NT2/D1 (cell line): ENCODE data around the gene TMEM263.

ENCODE experiments used
- DNase-seq: peaks from one replicate; pipeline ENCODE4 v3.0.0-alpha.2; 2011; ENCODE audit warnings: low read depth, low spot score
- H3K27me3 ChIP-seq: 2 replicates; pipeline ENCODE4 v1.6.0; 2011; ENCODE audit warnings: mild to moderate bottlenecking; ENCODE audit not compliant: insufficient read length, insufficient read depth
- H3K36me3 ChIP-seq: 2 replicates; pipeline ENCODE4 v1.6.1; 2011; ENCODE audit warnings: mild to moderate bottlenecking, low read length, mixed read lengths; ENCODE audit not compliant: insufficient read depth, insufficient read length
- H3K4me1 ChIP-seq: 2 replicates; pipeline ENCODE4 v1.5.1; 2011; ENCODE audit not compliant: insufficient read depth, insufficient read length
- H3K4me3 ChIP-seq: 2 replicates; pipeline ENCODE4 v1.5.1; 2011; ENCODE audit warnings: low read depth; ENCODE audit not compliant: insufficient read length
- H3K9ac ChIP-seq: 2 replicates; pipeline ENCODE4 v1.6.0; 2011; ENCODE audit warnings: low read depth; ENCODE audit not compliant: insufficient read length
- H3K9me3 ChIP-seq: 2 replicates; pipeline ENCODE4 v1.5.1; 2011; ENCODE audit warnings: mild to moderate bottlenecking, low read length; ENCODE audit not compliant: insufficient read depth
- SUZ12 ChIP-seq: IDR thresholded peaks from 2 replicates; pipeline ENCODE4 v1.6.1; 2011; ENCODE audit not compliant: insufficient read length, insufficient read depth; ENCODE audit errors: extremely low read depth
- YY1 ChIP-seq: IDR thresholded peaks from 2 replicates; pipeline ENCODE4 v1.6.1; 2011; ENCODE audit not compliant: insufficient read length, insufficient read depth
- ZNF274 ChIP-seq: IDR thresholded peaks from 2 replicates; pipeline ENCODE4 v1.6.1; 2011; ENCODE audit warnings: mild to moderate bottlenecking, low read depth, low read length

Gene TMEM263

GRCh38 chr12:106964526-106964925, 8.8 kb downstream of the TMEM263 start:
- H3K27me3 ChIP-seq: no peaks in the 10 kb centered on the region
- H3K9ac ChIP-seq: no peak overlapping the region
- H3K4me3 ChIP-seq: no peak overlapping the region
- H3K36me3 ChIP-seq: peaks cover 52% of the 10 kb centered on the region
- H3K4me1 ChIP-seq: no peaks in the 10 kb centered on the region
- no peaks in the 10 kb centered on the region for H3K9me3 ChIP-seq
- no peak for TF ChIP-seq YY1
- TF ChIP-seq ZNF274: no peak
- TF ChIP-seq SUZ12: no peak
- no peak for DNase-seq

GRCh38 chr12:106971065-106971464, 15.4 kb downstream of the TMEM263 start:
- Histone ChIP-seq H3K36me3 (peaks cover 58% of the 10 kb centered on the region), H3K27me3 (no peaks in the 10 kb centered on the region), H3K9ac (no peak overlapping the region), H3K4me1 (no peaks in the 10 kb centered on the region), H3K9me3 (no peaks in the 10 kb centered on the region), H3K4me3 (no peak overlapping the region)
- no peak for DNase-seq
- TF ChIP-seq SUZ12 (no peak), ZNF274 (no peak), YY1 (no peak)

GRCh38 chr12:106973545-106973944, 17.8 kb downstream of the TMEM263 start:
- H3K9ac ChIP-seq: no peak overlapping the region
- H3K9me3 ChIP-seq: no peaks in the 10 kb centered on the region
- H3K4me1 ChIP-seq: no peaks in the 10 kb centered on the region
- peaks cover 49% of the 10 kb centered on the region for H3K36me3 ChIP-seq
- no peak overlapping the region for H3K4me3 ChIP-seq
- TF ChIP-seq ZNF274: no peak
- TF ChIP-seq SUZ12: no peak
- no peak for TF ChIP-seq YY1
- H3K27me3 ChIP-seq: no peaks in the 10 kb centered on the region
- no peak for DNase-seq

- H3K9me3 ChIP-seq: no peaks in the 10 kb centered on the region
- TF ChIP-seq SUZ12 (no peak), YY1 (no peak), ZNF274 (no peak)
- no peaks in the 10 kb centered on the region for H3K4me1 ChIP-seq
- H3K36me3 ChIP-seq: peaks cover 44% of the 10 kb centered on the region
- no peaks in the 10 kb centered on the region for H3K27me3 ChIP-seq
- no peak for DNase-seq
- H3K4me3 ChIP-seq: no peak overlapping the region
- H3K9ac ChIP-seq: no peak overlapping the region
Measured at GRCh38 chr12:106974511-106974910, 18.8 kb downstream of the TMEM263 start.

- Histone ChIP-seq H3K9me3 (no peaks in the 10 kb centered on the region), H3K27me3 (no peaks in the 10 kb centered on the region)
- no peak for DNase-seq
Measured at GRCh38 chr12:106975098-106975497, 19.4 kb downstream of the TMEM263 start.

GRCh38 chr12:106975993-106976658, 20.4 kb downstream of the TMEM263 start:
- Histone ChIP-seq H3K4me3 (no peak overlapping the region), H3K36me3 (peaks cover 29% of the 10 kb centered on the region), H3K9ac (no peak overlapping the region), H3K9me3 (no peaks in the 10 kb centered on the region), H3K4me1 (no peaks in the 10 kb centered on the region), H3K27me3 (no peaks in the 10 kb centered on the region)
- DNase-seq: no peak
- TF ChIP-seq YY1 (no peak), ZNF274 (no peak), SUZ12 (no peak)

More at GRCh38 chr12:106975098-106975497, 19.4 kb downstream of the TMEM263 start:
- H3K4me3 ChIP-seq: no peak overlapping the region
- no peak for TF ChIP-seq SUZ12
- no peak for TF ChIP-seq ZNF274
- no peak for TF ChIP-seq YY1
- peaks cover 39% of the 10 kb centered on the region for H3K36me3 ChIP-seq
- no peak overlapping the region for H3K9ac ChIP-seq
- no peaks in the 10 kb centered on the region for H3K4me1 ChIP-seq

GRCh38 chr12:106976668-106977067, 21.0 kb downstream of the TMEM263 start:
- TF ChIP-seq YY1: no peak
- TF ChIP-seq SUZ12: no peak
- TF ChIP-seq ZNF274: no peak
- H3K4me3 ChIP-seq: no peak overlapping the region
- H3K9me3 ChIP-seq: no peaks in the 10 kb centered on the region
- no peaks in the 10 kb centered on the region for H3K4me1 ChIP-seq
- H3K27me3 ChIP-seq: no peaks in the 10 kb centered on the region
- peaks cover 24% of the 10 kb centered on the region for H3K36me3 ChIP-seq
- no peak overlapping the region for H3K9ac ChIP-seq
- DNase-seq: no peak

- no peaks in the 10 kb centered on the region for H3K9me3 ChIP-seq
- no peak for DNase-seq
- H3K36me3 ChIP-seq: peaks cover 28% of the 10 kb centered on the region
- TF ChIP-seq SUZ12: no peak
- TF ChIP-seq ZNF274: no peak
- no peak for TF ChIP-seq YY1
- H3K4me3 ChIP-seq: no peak overlapping the region
- no peak overlapping the region for H3K9ac ChIP-seq
- no peaks in the 10 kb centered on the region for H3K4me1 ChIP-seq
- H3K27me3 ChIP-seq: no peaks in the 10 kb centered on the region
Measured at GRCh38 chr12:106978035-106978800, 22.5 kb downstream of the TMEM263 start.
